K562 (cell line): ENCODE data around the gene SETMAR. TPM values are rescaled to one million over a fixed set of nuclear protein-coding genes. Genes with fewer than 3 reads are reported as not detected.

Experiments
- BRD9 ChIP-seq: fragments of 450-650 bp; IDR thresholded peaks from 2 replicates; pipeline ENCODE4 v1.6.1; 2018; ENCODE audit warnings: low read depth; ENCODE audit not compliant: partially characterized antibody
- CBFA2T3 ChIP-seq: fragments of 450-650 bp; IDR thresholded peaks from 2 replicates; pipeline ENCODE4 v1.6.1; 2017
- CHCHD3 ChIP-seq: fragments of 250-450 bp; sonication (Bioruptor Pico); IDR thresholded peaks from 2 replicates; pipeline ENCODE4 v2.1.2; 2022; ENCODE audit warnings: mild to moderate bottlenecking
- CREB5 ChIP-seq: fragments of 250-450 bp; sonication (Bioruptor Pico); IDR thresholded peaks from 2 replicates; pipeline ENCODE4 v1.5.0; 2020; ENCODE audit warnings: mild to moderate bottlenecking
- ERF ChIP-seq: fragments of 450-650 bp; formaldehyde crosslinking; IDR thresholded peaks from 2 replicates; pipeline ENCODE4 v1.4.0; 2020; ENCODE audit warnings: mild to moderate bottlenecking, mixed read lengths
- FOXK2 ChIP-seq, 2 experiments: fragments of 450-650 bp; IDR thresholded peaks in 1 of 2; conservative IDR thresholded peaks in 1 of 2; 2 replicates each; pipeline ENCODE4 v1.6.1; 2016; ENCODE audit warnings: low read depth in 2 of 2, mild to moderate bottlenecking in 1 of 2
- GMEB1 ChIP-seq: fragments of 250-450 bp; sonication (Bioruptor Pico); IDR thresholded peaks from 2 replicates; pipeline ENCODE4 v1.4.0; 2020; ENCODE audit warnings: mild to moderate bottlenecking
- HCFC1 ChIP-seq: IDR thresholded peaks from 2 replicates; pipeline ENCODE4 v1.6.1; 2012; ENCODE audit warnings: low read depth, low read length, improper control_type of control experiment
- HNRNPLL ChIP-seq: fragments of 200-400 bp; formaldehyde crosslinking; IDR thresholded peaks from 2 replicates; pipeline ENCODE4 v1.6.1; 2017; ENCODE audit warnings: low read length, low read depth, mild to moderate bottlenecking; ENCODE audit not compliant: poor library complexity, severe bottlenecking
- IRF2 ChIP-seq: sonication (generic); formaldehyde crosslinking; IDR thresholded peaks from 2 replicates; pipeline ENCODE4 v1.8.1; 2022; ENCODE audit warnings: mild to moderate bottlenecking, missing genetic modification reagents
- KLF16 ChIP-seq: IDR thresholded peaks from 2 replicates; pipeline ENCODE4 v1.6.1; 2016; ENCODE audit warnings: antibody characterized with exemption
- PHF20 ChIP-seq: fragments of 450-650 bp; IDR thresholded peaks from 2 replicates; pipeline ENCODE4 v1.6.1; 2018; ENCODE audit not compliant: partially characterized antibody
- PHF8 ChIP-seq: fragments of 200-600 bp; sonication (generic); IDR thresholded peaks from 2 replicates; pipeline ENCODE4 v1.6.1; 2012; ENCODE audit warnings: mixed run types, mild to moderate bottlenecking, inconsistent platforms, low read length, moderate library complexity, borderline replicate concordance
- RBFOX2 ChIP-seq: fragments of 200-400 bp; formaldehyde crosslinking; IDR thresholded peaks from 2 replicates; pipeline ENCODE4 v1.6.1; 2017; ENCODE audit warnings: low read depth, mild to moderate bottlenecking, low read length, moderate library complexity
- SRSF9 ChIP-seq: fragments of 200-400 bp; formaldehyde crosslinking; IDR thresholded peaks from 2 replicates; pipeline ENCODE4 v1.6.1; 2017; ENCODE audit warnings: low read depth, low read length, borderline replicate concordance
- ZFX ChIP-seq: sonication (generic); formaldehyde crosslinking; IDR thresholded peaks from 2 replicates; pipeline ENCODE4 v1.8.0; 2022; ENCODE audit warnings: mild to moderate bottlenecking, missing genetic modification reagents, moderate library complexity
- ZNF175 ChIP-seq: fragments of 200-800 bp; sonication (Bioruptor generic); IDR thresholded peaks from 2 replicates; pipeline ENCODE4 v1.6.1; 2016; ENCODE audit warnings: low read depth, mild to moderate bottlenecking, missing genetic modification characterization, missing compliant biosample characterization
- ZNF253 ChIP-seq: fragments of 250-450 bp; sonication (Bioruptor Pico); conservative IDR thresholded peaks from 2 replicates; pipeline ENCODE4 v1.6.1; 2021; ENCODE audit warnings: mild to moderate bottlenecking
- ZNF398 ChIP-seq: fragments of 250-450 bp; sonication (Bioruptor Pico); IDR thresholded peaks from 2 replicates; pipeline ENCODE4 v1.8.0; 2021; ENCODE audit warnings: moderate library complexity, mild to moderate bottlenecking, inconsistent platforms
- polyA plus RNA-seq, 8 experiments: library from polyadenylated mRNA; depleted of rRNA in 4 of 8; stranded (reverse) in 5 of 8; unstranded in 3 of 8; fragments of >200 nt; fragmentation: Nextera tagmentation in 2 of 8; fragmentation: Illumina TruSeq in 1 of 8; extraction: Ambion mirVana in 2 of 8; extraction: Trizol in 1 of 8; gene quantifications; 2 replicates each; pipeline versions ENCODE4 v1.2.1 to v1.2.3, GENCODE V29; 2011 to 2014; ENCODE audit warnings: inconsistent platforms in 1 of 8, missing spikeins in 1 of 8
- total RNA-seq, 7 experiments: library from RNA; depleted of rRNA in 6 of 7; stranded (reverse); fragments of >200 nt in 6 of 7; fragmentation: Illumina TruSeq in 2 of 7; extraction: Trizol in 2 of 7; gene quantifications; 2 replicates each; pipeline versions ENCODE4 v1.2.1 to v1.2.3, GENCODE V29; 2011 to 2021; ENCODE audit warnings: low replicate concordance in 1 of 7

SETMAR gene
- total and polyA plus RNA-seq, 9 of the 15 experiments (the other 6 are each of a cell fraction or from before 2014, with no cell fraction given) = 5.5 to 25.1 (median 18.2) TPM

GRCh38 chr3:4340411-4341335 is 37.5 kb downstream of the SETMAR start (continued):
- TF ChIP-seq CREB5 (CRISPR knock-in tag) (no peak), PHF20 (no peak), ZNF253 (CRISPR knock-in tag) (no peak), CHCHD3 (CRISPR knock-in tag) (no peak), ZFX (CRISPR knock-in tag) (no peak), PHF8 (no peak), BRD9 (peak; percentile 73), KLF16 (no peak), HNRNPLL (no peak), IRF2 (no peak), HCFC1 (no peak), SRSF9 (no peak), FOXK2 (conservative IDR thresholded peaks at IDR 0.05 in 1 of 2, IDR thresholded peaks at IDR 0.05 in 1 of 2; ENCODE audit: low read depth in 2 of 2) (peak in 1 of 2 experiments; percentile 53; a peak in 2 of 4 replicates), ZNF175 (CRISPR knock-in tag) (no peak), ZNF398 (no peak), RBFOX2 (no peak), CBFA2T3 (peak; percentile 27), GMEB1 (CRISPR knock-in tag) (no peak), ERF (CRISPR knock-in tag) (no peak)
